GM19023 (cell line): ENCODE results near the gene TMEM9.

Experiments used
- ATAC-seq: cut with Tn5 transposase; IDR thresholded peaks from one replicate; pipeline ENCODE4 v1.9.1; 2021; ENCODE audit warnings: mild to moderate bottlenecking, moderate library complexity; ENCODE audit not compliant: unreplicated experiment

The TMEM9 gene

GRCh38 chr1:201154389-201155165 is at the start of gene TMEM9:
Gene TMEM9, minus strand, starts transcription at chr1:201154474. Its CDS starts 551 bp downstream, at chr1:201153923.
- ATAC-seq, result peak; percentile 98

DNA sequence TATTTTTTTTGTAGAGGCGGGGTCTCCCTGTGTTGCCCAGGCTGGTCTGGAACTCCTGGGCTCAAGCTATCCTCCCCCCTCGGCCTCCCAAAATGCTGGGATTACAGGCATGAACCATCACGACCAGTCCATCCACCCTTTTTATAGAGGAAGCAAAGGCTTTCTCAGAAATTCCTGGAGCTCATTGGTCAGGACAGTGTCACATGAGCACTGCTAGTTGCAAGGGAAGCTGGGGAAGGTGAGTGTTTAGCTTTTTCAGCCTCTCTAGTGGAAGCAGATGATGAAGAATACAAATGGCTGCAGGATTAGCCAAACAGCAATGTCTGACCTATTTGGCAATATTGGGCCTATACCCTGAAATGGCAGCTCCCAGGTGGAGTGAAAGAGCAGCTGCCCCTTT is 44.3 kb upstream of the TMEM9 start:
- no peak for ATAC-seq

DNA sequence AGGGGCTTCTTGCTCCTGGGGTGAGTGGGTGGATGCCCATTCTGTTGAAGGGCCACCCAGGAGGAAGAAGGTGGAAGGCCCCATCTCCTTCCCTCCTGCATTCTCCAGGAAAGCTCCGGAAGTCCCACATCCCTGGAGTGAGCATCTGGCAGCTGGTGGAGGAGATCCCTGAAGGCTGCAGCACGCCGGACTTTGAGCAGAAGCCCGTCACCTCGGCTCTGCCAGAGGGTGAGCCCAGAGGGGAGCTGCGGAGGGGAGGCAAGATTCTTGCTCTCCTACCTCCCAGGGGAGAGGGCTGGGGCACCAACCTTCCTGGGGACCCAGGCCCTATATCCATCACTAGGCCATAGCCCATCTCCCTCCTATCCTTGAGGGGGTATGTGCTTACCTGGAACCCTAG is 39.8 kb upstream of the TMEM9 start:
- no peak for ATAC-seq

- ATAC-seq, result no peak
Observed at GRCh38 chr1:201192261-201192788, 38.1 kb upstream of the TMEM9 start.

DNA sequence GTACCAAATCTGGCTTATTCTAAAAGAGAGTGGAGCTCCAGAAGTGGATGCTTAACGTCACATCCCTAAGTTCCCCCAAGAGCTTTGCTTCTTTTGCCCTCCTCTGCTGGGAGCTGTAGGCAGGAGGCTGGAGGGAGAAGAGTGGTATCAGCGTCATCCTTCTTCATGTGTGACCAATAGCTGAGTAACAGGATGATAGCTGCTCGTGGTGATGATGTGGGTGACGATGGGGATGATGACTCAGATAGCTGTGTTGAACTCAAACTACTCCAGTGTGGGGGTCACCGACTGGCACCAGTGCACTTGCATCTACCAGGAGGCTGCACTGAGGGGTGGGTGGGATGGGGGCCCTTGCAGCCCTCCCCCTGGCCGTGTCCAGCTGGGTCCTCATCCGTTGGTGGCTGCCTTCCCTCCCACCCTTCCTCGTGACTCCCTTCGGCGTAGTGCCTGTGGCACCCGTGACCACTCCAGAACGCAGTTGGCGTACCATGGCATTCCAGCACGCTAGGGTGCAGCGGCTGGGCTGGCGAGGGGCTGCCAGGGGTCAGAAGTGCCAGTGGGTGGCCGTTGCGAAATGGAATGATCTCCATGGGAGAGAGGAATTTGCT is 37.5 kb upstream of the TMEM9 start:
- no peak for ATAC-seq

- no peak for ATAC-seq
Observed at GRCh38 chr1:201190624-201191051, 36.4 kb upstream of the TMEM9 start, which contains the start of gene IGFN1. Gene IGFN1, plus strand, starts transcription at chr1:201190824. Its CDS starts 2,470 bp downstream, at chr1:201193294.

- ATAC-seq, result no peak
Observed at GRCh38 chr1:201190005-201190404, 35.7 kb upstream of the TMEM9 start.

DNA sequence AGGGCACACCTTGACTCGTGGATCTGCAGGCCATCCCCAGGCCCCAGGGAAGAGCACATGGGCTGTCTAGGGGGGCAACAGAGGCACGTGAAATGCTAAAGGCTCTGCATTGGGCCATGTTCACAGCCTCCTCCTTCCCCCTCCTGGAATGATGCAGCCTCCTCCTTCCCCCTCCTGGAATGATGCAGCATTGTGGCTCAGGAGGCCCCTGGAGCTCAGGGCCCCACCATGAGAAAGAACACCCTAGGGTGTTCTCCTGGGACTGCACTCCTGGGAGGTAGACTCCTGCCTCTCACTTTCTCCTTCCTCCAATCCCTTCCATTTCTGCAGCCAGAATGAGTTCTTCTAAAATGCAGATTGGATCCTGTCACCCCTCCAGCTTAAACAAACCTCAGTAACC is 34.8 kb upstream of the TMEM9 start:
- no peak for ATAC-seq

GRCh38 chr1:201186192-201186591 is 31.9 kb upstream of the TMEM9 start:
- no peak for ATAC-seq

DNA sequence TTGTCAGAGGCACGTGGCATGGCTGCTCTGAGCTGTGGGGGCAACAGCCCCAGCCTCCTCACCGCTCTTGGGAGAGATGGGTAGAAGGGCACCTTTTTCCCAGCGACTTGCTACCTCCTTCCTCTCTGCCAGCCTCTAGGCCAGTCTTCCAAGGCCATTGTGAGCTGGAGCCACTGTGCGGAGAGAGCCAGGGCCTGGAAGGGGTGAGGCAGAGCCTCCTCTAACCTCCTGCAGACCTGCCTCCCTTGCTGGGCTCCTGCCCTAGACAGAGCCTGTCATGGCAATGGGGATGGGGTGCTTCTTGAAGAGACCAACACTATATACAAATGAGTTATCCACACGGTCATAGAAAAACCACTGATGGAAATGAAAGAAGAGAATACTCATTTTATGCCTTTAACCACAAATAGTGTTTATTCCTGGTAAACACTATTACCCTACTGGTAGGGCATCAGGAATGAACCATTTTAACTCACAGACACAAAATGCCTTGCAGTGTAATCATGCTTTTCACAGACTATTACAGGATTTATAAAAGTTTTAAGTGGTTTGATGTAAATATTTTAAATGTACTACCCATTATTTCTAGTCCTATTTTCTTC is 31.4 kb upstream of the TMEM9 start:
- no peak for ATAC-seq

DNA sequence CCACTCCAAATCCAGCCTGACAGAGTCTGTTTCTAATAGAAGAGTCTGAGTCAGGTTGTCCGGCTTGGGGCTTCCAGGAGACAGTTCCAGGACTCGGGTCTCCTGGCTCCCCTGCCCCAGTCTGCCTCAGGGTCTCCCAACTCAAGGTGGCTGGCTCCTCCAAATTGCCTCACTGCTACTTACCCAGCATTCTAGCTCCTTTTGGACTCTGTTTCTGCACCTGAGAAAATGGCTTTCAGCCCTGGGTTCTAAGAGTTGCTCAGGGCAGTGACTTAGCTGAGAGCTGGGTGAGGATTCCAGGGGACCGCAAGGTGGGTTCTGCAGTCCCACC is 30.8 kb upstream of the TMEM9 start:
- ATAC-seq, result no peak

- no peak for ATAC-seq
Observed at GRCh38 chr1:201184307-201185122, 30.2 kb upstream of the TMEM9 start.

DNA sequence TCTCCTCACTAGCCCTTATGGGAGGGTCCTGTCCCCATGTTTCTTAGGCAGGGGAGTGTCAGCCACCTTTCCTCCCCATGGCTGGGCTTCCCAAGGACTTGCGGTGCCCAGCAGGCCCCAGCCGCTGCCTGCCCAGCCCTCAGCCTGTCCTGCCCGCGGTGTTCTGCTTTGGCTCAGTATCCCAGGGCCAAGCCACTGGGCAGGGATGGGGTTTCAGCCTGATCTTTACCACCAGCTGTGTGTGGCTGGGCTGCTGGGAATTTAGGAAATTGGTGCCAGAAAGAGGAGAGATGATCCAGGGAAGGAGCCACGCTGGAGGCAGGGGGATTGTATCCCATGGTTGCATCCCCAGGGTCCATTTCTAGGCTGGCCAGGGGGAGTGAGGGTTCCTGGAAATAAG is 29.5 kb upstream of the TMEM9 start:
- ATAC-seq, result no peak

GRCh38 chr1:201183209-201183608 is 28.9 kb upstream of the TMEM9 start:
- no peak for ATAC-seq

GRCh38 chr1:201181726-201182125 is 27.5 kb upstream of the TMEM9 start:
- no peak for ATAC-seq

- no peak for ATAC-seq
Observed at GRCh38 chr1:201181323-201181722, 27.0 kb upstream of the TMEM9 start.

DNA sequence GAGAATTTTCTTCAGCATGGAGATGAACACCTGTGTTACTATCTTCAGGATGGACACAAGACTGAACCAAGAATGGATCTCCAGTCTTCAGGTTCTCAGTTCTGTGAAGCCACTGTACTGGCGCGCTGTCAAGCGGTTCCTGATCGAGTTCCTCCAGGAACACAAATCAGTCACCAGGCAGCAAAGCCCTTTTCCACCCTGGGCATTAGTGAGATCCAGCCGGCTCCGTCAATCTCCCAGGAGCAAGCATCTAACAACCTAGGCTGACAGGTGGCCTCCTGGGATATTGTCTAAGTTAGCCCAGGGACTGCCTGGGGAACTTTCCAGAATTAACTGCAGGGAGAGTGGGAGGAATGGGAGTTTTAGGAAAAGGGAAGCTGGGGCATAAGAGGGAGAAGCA is 26.6 kb upstream of the TMEM9 start:
- ATAC-seq, result no peak

GRCh38 chr1:201180141-201180540 is 25.9 kb upstream of the TMEM9 start:
- no peak for ATAC-seq

GRCh38 chr1:201178718-201179117 is 24.4 kb upstream of the TMEM9 start:
- ATAC-seq, result no peak

- ATAC-seq, result no peak
Observed at GRCh38 chr1:201176940-201177339, 22.7 kb upstream of the TMEM9 start.
